ENCODE measurements around the gene CCL24.
"Not testable (repeated sequence)": the region's sequence is repeated elsewhere in the genome, so short reads cannot be mapped to it uniquely, and the experiment has no call there.

The CCL24 gene

DNA sequence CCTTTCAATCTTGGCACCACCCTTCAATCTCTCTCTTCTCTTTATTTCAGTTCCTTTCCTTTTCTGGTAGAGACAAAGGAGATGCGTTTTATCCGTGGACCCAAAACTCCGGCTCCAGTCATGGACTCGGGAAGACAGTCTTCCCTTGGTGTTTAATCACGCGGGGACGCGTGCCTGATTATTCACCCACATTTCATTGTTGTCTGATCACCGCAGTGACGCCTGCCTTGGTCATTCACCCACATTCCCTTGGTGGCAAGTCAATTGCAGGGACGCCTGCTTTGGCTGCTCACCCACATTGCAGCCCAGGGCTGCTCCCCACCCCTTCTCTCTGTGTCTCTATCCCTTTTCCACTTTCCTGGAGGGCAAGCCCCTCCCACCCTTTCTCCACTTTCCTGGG is 34.1 kb downstream of the CCL24 start:
- DNase-seq = not testable (repeated sequence)

DNA sequence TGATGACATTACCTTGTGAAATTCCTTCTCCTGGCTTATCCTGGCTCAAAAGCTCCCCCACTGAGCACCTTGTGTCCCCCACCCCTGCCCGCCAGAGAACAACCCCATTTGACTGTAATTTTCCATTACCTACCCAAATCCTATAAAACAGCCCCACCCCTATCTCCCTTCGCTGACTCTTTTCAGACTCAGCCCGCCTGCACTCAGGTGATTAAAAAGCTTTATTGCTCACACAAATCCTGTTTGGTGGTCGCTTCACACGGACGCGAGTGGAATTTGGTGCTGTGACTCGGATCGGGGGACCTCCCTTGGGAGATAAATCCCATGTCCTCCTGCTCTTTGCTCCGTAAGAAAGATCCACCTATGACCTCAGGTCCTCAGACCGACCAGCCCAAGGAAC is 34.6 kb downstream of the CCL24 start:
- DNase-seq = not testable (repeated sequence)

DNA sequence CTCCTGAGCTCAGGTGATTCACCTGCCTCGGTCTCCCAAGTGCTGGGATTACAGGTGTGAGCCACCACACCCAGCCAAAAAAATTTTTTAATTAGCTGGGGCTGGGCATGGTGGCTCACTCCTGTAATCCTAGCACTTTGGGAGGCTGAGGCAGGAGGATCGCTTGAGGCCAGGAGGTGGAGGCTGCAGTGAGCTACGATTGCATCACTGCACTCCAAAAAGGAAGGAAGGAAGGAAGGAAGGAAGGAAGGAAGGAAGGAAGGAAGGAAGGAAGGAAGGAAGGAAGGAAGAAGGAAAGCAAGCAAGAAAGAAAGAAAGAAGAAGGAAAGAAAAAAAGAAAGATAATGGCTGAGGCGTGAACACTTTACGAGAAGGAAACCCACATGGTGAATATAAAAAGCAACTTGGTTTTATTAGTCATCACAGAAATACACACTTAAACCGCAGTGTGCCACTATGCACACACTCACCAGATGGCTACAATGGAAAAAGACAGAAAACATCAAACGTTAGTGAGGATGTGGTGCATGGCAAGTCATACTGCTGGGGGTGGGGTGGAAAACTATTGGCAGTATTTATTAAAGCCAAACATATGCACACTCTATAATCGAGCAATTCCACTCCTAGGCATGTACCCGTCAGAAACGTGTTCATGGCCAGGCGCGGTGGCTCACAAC is 37.2 kb downstream of the CCL24 start:
- no peak for DNase-seq

DNA sequence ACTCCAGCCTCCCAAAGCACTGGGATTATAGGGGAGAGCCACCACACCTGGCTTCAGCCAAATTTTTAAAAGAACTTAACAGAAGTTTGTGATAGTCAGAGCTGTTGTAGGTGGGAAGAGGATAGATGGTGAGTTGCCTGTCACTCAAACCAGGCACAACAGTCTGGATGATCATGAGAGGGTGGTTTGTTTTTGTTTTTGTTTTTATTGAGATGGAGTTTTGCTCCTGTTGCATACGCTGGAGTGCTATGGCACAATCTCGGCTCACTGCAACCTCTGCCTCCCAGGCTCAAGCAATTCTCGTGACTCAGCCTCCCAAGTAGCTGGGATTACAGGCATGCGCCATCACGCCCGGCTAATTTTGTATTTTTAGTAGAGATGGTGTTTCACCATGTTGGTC is 39.6 kb downstream of the CCL24 start:
- not testable (repeated sequence) for DNase-seq

DNA sequence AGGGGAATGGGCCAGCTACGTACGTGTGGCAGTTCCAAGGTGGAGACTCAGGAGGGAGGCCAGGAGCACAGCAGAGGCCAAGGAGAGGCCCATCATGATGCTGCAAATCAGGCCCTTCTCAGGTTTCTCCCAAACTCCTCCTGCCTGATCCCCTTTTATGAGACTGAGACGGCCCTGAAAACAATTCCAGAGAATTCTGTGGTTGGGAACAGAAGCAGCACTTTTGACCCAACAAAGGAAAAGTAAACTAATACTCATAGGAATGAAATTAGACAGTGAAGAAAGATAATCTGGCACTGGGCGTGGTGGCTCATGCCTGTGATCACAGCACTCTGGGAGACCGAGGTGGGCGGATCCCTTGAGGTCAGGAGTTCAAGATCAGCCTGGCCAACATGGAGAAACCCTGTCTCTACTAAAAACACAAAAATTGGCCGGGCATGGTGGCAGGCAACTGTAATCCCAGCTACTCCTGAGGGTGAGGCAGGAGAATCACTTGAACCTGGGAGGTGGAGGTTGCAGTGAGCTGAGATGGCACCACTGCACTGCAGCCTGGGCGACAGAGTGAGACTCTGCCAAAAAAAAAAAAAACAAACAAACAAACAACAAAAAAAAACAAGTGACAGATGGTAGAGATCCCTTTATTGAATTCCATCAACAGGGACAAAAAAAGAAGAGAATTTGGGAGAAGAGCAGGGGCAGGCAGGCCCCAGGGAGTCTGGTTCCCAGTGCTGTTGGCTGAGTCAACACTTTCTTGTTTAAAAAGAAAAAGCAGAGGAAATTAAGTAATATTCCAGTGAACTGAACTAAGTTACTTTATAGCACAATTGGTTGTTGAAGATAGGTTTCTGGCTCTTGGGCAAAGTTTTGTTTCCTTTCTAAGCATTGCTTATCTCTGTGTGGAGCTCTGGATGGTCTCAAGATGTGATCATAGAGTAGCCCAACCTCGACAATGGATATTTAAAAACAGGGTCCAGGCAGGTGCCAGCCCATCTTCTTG is 41.2 kb downstream of the CCL24 start, which contains the start of gene CCL26:
Gene CCL26, minus strand, starts transcription at position 131 of the 997 bp plus-strand sequence. Its CDS starts 35 bp downstream, at position 96.
- no peak for DNase-seq

DNA sequence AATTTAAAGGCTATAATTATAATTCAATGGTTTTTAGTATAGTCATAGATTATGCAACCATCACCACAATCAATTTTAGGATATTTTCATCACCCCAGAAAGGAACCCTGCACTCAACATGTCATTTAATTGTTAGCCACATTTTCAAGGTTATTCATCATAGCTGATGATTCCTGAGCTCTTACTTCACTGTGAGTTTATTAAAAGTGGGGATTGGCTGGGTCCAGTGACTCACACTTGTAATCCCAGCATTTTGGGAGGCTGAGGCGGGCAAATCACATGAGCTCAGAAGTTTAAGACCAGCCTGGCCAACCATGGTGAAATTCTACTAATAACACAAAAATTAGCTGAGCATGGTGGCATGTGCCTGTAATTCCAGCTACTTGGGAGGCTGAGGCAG is 42.4 kb downstream of the CCL24 start:
- DNase-seq = no peak

DNA sequence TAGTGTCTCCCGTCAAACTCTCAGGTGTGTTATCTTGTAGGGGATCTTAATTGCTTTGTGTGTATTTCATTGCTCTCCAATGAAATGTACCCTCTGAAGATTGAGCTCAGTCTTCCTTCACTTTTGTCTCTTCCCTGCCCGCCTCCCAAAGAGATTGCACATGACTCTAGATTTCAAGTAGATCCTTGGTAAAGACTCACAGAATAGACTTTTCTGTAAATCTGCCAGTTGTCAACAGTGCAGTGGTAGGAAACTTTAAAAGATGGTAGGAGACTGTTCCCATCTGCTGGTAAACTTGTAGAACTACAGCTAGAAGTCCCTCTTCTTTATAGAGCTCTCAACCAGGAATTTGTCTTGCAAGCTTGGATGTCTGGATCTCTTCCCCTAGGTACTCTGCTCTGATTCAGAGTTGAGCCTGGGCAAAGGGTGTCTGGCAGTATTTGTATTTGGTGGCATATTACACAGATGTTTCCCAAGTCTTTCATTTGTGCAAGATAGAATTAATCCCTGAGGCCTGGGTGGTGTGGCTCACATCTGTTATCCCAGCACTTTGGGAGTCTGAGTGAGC is 51.2 kb downstream of the CCL24 start:
- peak; percentile 61 to 66 for DNase-seq

DNA sequence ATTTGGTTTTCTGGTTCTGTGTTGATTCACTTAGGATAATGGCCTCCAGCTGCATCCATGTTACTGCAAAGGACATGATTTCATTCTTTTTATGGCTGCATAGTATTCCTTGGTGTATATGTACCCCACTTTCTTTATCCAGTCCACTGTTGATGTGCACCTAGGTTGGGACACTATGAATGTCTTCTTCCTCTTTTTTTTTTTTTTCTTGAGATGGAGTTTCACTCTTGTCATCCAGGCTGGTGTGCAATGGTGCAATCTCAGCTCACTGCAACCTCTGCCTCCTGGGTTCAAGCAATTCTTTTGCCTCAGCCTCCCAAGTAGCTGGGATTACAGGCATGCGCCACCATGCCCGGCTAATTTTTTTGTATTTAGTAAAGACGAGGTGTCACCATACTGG is 51.8 kb downstream of the CCL24 start:
- not testable (repeated sequence) for DNase-seq
